Liver (tissue), 9 donors: ENCODE data around the gene EXOC4. TPM values are rescaled to one million over a fixed set of nuclear protein-coding genes. Genes with fewer than 3 reads are reported as not detected.

ENCODE experiments used
- DNase-seq: peaks from one replicate; pipeline ENCODE4 v3.0.0-alpha.2; 2017; ENCODE audit warnings: low spot score
- H3K27ac ChIP-seq, 2 donors: one replicate each; pipeline ENCODE4 v1.7.0; 2013; ENCODE audit warnings: inconsistent platforms in 2 of 2, low read length in 2 of 2, control low read depth in 1 of 2, low read depth in 1 of 2, mild to moderate bottlenecking in 1 of 2
- H3K27me3 ChIP-seq, 4 donors: one replicate each; pipeline versions ENCODE4 v1.6.1 to v1.7.0; 2013; ENCODE audit warnings: low read length in 3 of 4, inconsistent platforms in 1 of 4, mild to moderate bottlenecking in 1 of 4, moderate library complexity in 1 of 4; ENCODE audit not compliant: control insufficient read depth in 4 of 4, insufficient read depth in 4 of 4
- H3K36me3 ChIP-seq, 4 donors: one replicate each; pipeline versions ENCODE4 v1.6.1 to v1.7.0; 2013; ENCODE audit warnings: low read length in 3 of 4, mild to moderate bottlenecking in 3 of 4, low read depth in 1 of 4, moderate library complexity in 1 of 4; ENCODE audit not compliant: control insufficient read depth in 4 of 4, insufficient read depth in 3 of 4
- H3K4me1 ChIP-seq, 4 donors: one replicate each; pipeline versions ENCODE4 v1.6.1 to v1.7.0; 2013; ENCODE audit warnings: low read length in 3 of 4, mild to moderate bottlenecking in 3 of 4, moderate library complexity in 1 of 4; ENCODE audit not compliant: control insufficient read depth in 4 of 4, insufficient read depth in 4 of 4
- H3K4me3 ChIP-seq, 3 donors: one replicate each; pipeline versions ENCODE4 v1.6.1 to v1.7.0; 2013; ENCODE audit warnings: low read length in 3 of 3, control low read depth in 1 of 3, low read depth in 1 of 3, mild to moderate bottlenecking in 1 of 3
- H3K9ac ChIP-seq, 2 donors: one replicate each; pipeline ENCODE4 v1.7.0; 2013; ENCODE audit warnings: low read length in 2 of 2, mild to moderate bottlenecking in 2 of 2, moderate library complexity in 2 of 2, control low read depth in 1 of 2, low read depth in 1 of 2
- H3K9me3 ChIP-seq, 4 donors: one replicate each; pipeline versions ENCODE4 v1.6.1 to v1.7.0; 2013; ENCODE audit warnings: low read length in 3 of 4; ENCODE audit not compliant: control insufficient read depth in 4 of 4
- ATF3 ChIP-seq: IDR thresholded peaks from 2 replicates; pipeline ENCODE4 v1.6.1; 2016; ENCODE audit warnings: antibody characterized with exemption
- CTCF ChIP-seq: fragments of 150-350 bp; IDR thresholded peaks from 2 replicates; pipeline ENCODE4 v1.5.1; 2017; ENCODE audit warnings: improper control_type of control experiment, low read depth, low read length; ENCODE audit not compliant: missing input control
- EGR1 ChIP-seq, 2 donors: IDR thresholded peaks; 2 replicates each; pipeline ENCODE4 v1.6.1; 2016 to 2018; ENCODE audit warnings: antibody characterized with exemption in 2 of 2, low read depth in 2 of 2
- FOXA1 ChIP-seq: IDR thresholded peaks from 2 replicates; pipeline ENCODE4 v1.6.1; 2016; ENCODE audit warnings: antibody characterized with exemption
- FOXA2 ChIP-seq: IDR thresholded peaks from 2 replicates; pipeline ENCODE4 v1.6.1; 2016; ENCODE audit warnings: antibody characterized with exemption
- GABPA ChIP-seq, 2 donors: IDR thresholded peaks in 1 of 2; conservative IDR thresholded peaks in 1 of 2; 2 replicates each; pipeline ENCODE4 v1.6.1; 2016; ENCODE audit warnings: antibody characterized with exemption in 2 of 2, mild to moderate bottlenecking in 1 of 2, moderate library complexity in 1 of 2
- HNF4A ChIP-seq, 2 donors: conservative IDR thresholded peaks; 2 replicates each; pipeline ENCODE4 v1.6.1; 2016; ENCODE audit warnings: antibody characterized with exemption in 2 of 2, mild to moderate bottlenecking in 2 of 2
- HNF4G ChIP-seq: IDR thresholded peaks from 2 replicates; pipeline ENCODE4 v1.6.1; 2016; ENCODE audit warnings: antibody characterized with exemption
- JUND ChIP-seq, 2 donors: IDR thresholded peaks; 2 replicates each; pipeline ENCODE4 v1.6.1; 2016; ENCODE audit warnings: antibody characterized with exemption in 2 of 2
- MAX ChIP-seq: IDR thresholded peaks from 2 replicates; pipeline ENCODE4 v1.6.1; 2016; ENCODE audit warnings: antibody characterized with exemption
- NR2F2 ChIP-seq: IDR thresholded peaks from 2 replicates; pipeline ENCODE4 v1.6.1; 2016; ENCODE audit warnings: antibody characterized with exemption
- RAD21 ChIP-seq, 2 donors: IDR thresholded peaks; 2 replicates each; pipeline ENCODE4 v1.6.1; 2016; ENCODE audit warnings: antibody characterized with exemption in 2 of 2, mild to moderate bottlenecking in 2 of 2
- REST ChIP-seq: IDR thresholded peaks from 2 replicates; pipeline ENCODE4 v1.6.1; 2016; ENCODE audit warnings: antibody characterized with exemption, mild to moderate bottlenecking
- RXRA ChIP-seq, 2 donors: IDR thresholded peaks; 2 replicates each; pipeline ENCODE4 v1.6.1; 2017 to 2018; ENCODE audit warnings: antibody characterized with exemption in 2 of 2, mild to moderate bottlenecking in 1 of 2
- SP1 ChIP-seq: IDR thresholded peaks from 2 replicates; pipeline ENCODE4 v1.6.1; 2018; ENCODE audit warnings: antibody characterized with exemption, mild to moderate bottlenecking
- TAF1 ChIP-seq: conservative IDR thresholded peaks from 2 replicates; pipeline ENCODE4 v1.6.1; 2016; ENCODE audit warnings: antibody characterized with exemption, mild to moderate bottlenecking
- YY1 ChIP-seq: IDR thresholded peaks from 2 replicates; pipeline ENCODE4 v1.6.1; 2016; ENCODE audit warnings: antibody characterized with exemption, mild to moderate bottlenecking
- ZBTB33 ChIP-seq: IDR thresholded peaks from 2 replicates; pipeline ENCODE4 v1.6.1; 2016; ENCODE audit warnings: antibody characterized with exemption
- WGBS: extraction: QIAGEN DNeasy Blood & Tissue Kit; methylation state at CpG from one replicate; pipeline ENCODE4 v1.1.7; 2013; 5-methylcytosine and 5-hydroxymethylcytosine counted together
- polyA plus RNA-seq, 2 donors: library from polyadenylated mRNA; stranded (reverse) in 1 of 2; unstranded in 1 of 2; fragments of 200-250 nt in 1 of 2; fragments of >200 nt in 1 of 2; fragmentation: Nextera tagmentation in 1 of 2; extraction: Ambion mirVana in 1 of 2; gene quantifications; one replicate each; pipeline versions ENCODE4 v1.2.1 to v1.2.3, GENCODE V29; 2013 to 2015
- total RNA-seq, 2 donors: library from RNA; depleted of rRNA; stranded (reverse); fragments of >200 nt; gene quantifications; one replicate each; pipeline ENCODE4 v1.2.3, GENCODE V29; 2014
- donor health status: healthy.
- donor health status: healthy.
- donor health status: healthy.
- donor health status: healthy.
- donor health status: healthy.

Gene EXOC4
- total and polyA plus RNA-seq, 4 donors: 9.5 to 55.9 (median 23.6) TPM

GRCh38 chr7:133861876-133862275, 609.0 kb downstream of the EXOC4 start:
- Histone ChIP-seq H3K27me3 (no peaks in the 10 kb centered on the region), H3K9me3 (no peaks in the 10 kb centered on the region), H3K9ac (no peak overlapping the region), H3K27ac (no peak overlapping the region), H3K4me3 (no peak overlapping the region), H3K4me1 (peaks cover 2 to 13% (median 7%) of the 10 kb centered on the region in 4 donors), H3K36me3 (no peaks in the 10 kb centered on the region)
- no peak for DNase-seq
- WGBS: 89% methylated on average over 4 of the region's 4 CpGs
- TF ChIP-seq GABPA (IDR thresholded peaks at IDR 0.05 in 1 of 2, conservative IDR thresholded peaks at IDR 0.05 in 1 of 2) (no peak), MAX (no peak), CTCF (no peak), NR2F2 (no peak), JUND (IDR thresholded peaks at IDR 0.05) (no peak), HNF4A (conservative IDR thresholded peaks at IDR 0.05) (no peak), YY1 (no peak)

GRCh38 chr7:133863362-133864061, 610.6 kb downstream of the EXOC4 start:
- WGBS: 21% methylated on average over 1 of the region's 1 CpG
- H3K36me3 ChIP-seq: no peaks in the 10 kb centered on the region
- no peak overlapping the region for H3K9ac ChIP-seq
- H3K27ac ChIP-seq: no peak overlapping the region
- H3K9me3 ChIP-seq: no peaks in the 10 kb centered on the region
- H3K4me1 ChIP-seq: peaks cover 2 to 13% (median 7%) of the 10 kb centered on the region in 4 donors
- DNase-seq: no peak
- no peak overlapping the region for H3K4me3 ChIP-seq
- no peaks in the 10 kb centered on the region for H3K27me3 ChIP-seq
- TF ChIP-seq GABPA (IDR thresholded peaks at IDR 0.05 in 1 of 2, conservative IDR thresholded peaks at IDR 0.05 in 1 of 2) (no peak), RAD21 (IDR thresholded peaks at IDR 0.05) (peak in 1 of 2 donors; percentile 28), TAF1 (no peak), CTCF (no peak), HNF4A (conservative IDR thresholded peaks at IDR 0.05) (peak; percentile 69 to 70), ATF3 (no peak), YY1 (peak; percentile 83), MAX (no peak), REST (no peak), ZBTB33 (no peak), JUND (IDR thresholded peaks at IDR 0.05) (peak; percentile 13 to 20), FOXA1 (no peak), SP1 (peak; percentile 58), RXRA (IDR thresholded peaks at IDR 0.05) (peak; percentile 66 to 73), FOXA2 (no peak), HNF4G (no peak), NR2F2 (no peak), EGR1 (IDR thresholded peaks at IDR 0.05; ENCODE audit: low read depth in 2 of 2) (no peak)
